HG03521 (cell line): ENCODE data around the gene SYNPR.
"Not testable (repeated sequence)": the region's sequence is repeated elsewhere in the genome, so short reads cannot be mapped to it uniquely, and the experiment has no call there.

ENCODE experiments used
- ATAC-seq: cut with Tn5 transposase; IDR thresholded peaks from one replicate; pipeline ENCODE4 v1.9.1; 2021; ENCODE audit warnings: mild to moderate bottlenecking, moderate library complexity; ENCODE audit not compliant: unreplicated experiment

Gene SYNPR

GRCh38 chr3:63607716-63608115 is 329.6 kb downstream of the SYNPR start:
- ATAC-seq = no peak

GRCh38 chr3:63609408-63609807 is 331.3 kb downstream of the SYNPR start:
- no peak for ATAC-seq

- ATAC-seq = no peak
Observed at GRCh38 chr3:63609834-63610233, 331.7 kb downstream of the SYNPR start.

GRCh38 chr3:63611382-63611781 is 333.3 kb downstream of the SYNPR start:
- ATAC-seq = no peak

- ATAC-seq = no peak
Observed at GRCh38 chr3:63613561-63613960, 335.5 kb downstream of the SYNPR start.

- no peak for ATAC-seq
Observed at GRCh38 chr3:63617391-63617790, 339.3 kb downstream of the SYNPR start.

GRCh38 chr3:63624941-63625560 is 346.9 kb downstream of the SYNPR start:
- no peak for ATAC-seq

- ATAC-seq = no peak
Observed at GRCh38 chr3:63631670-63632069, 353.6 kb downstream of the SYNPR start.

GRCh38 chr3:63635186-63635585 is 357.1 kb downstream of the SYNPR start:
- ATAC-seq = no peak

- no peak for ATAC-seq
Observed at GRCh38 chr3:63639806-63640205, 361.7 kb downstream of the SYNPR start.

- ATAC-seq = no peak
Observed at GRCh38 chr3:63642488-63642887, 364.4 kb downstream of the SYNPR start.

- ATAC-seq = no peak
Observed at GRCh38 chr3:63644212-63644797, 366.2 kb downstream of the SYNPR start.

GRCh38 chr3:63644928-63645781 is 367.0 kb downstream of the SYNPR start:
- ATAC-seq = not testable (repeated sequence)

- ATAC-seq = no peak
Observed at GRCh38 chr3:63652066-63652725, 374.1 kb downstream of the SYNPR start, which contains the start of gene SNTN. Gene SNTN (plus strand): TSS chr3:63652675. CDS start chr3:63652688, 13 bp downstream.

- no peak for ATAC-seq
Observed at GRCh38 chr3:63654211-63654610, 376.1 kb downstream of the SYNPR start.

- no peak for ATAC-seq
Observed at GRCh38 chr3:63654931-63655330, 376.8 kb downstream of the SYNPR start.

- ATAC-seq = no peak
Observed at GRCh38 chr3:63655519-63655918, 377.4 kb downstream of the SYNPR start.

- ATAC-seq = no peak
Observed at GRCh38 chr3:63656786-63657185, 378.7 kb downstream of the SYNPR start.

GRCh38 chr3:63661242-63661641 is 383.1 kb downstream of the SYNPR start:
- no peak for ATAC-seq

- ATAC-seq = no peak
Observed at GRCh38 chr3:63662011-63662410, 383.9 kb downstream of the SYNPR start.

GRCh38 chr3:63662500-63662899 is 384.4 kb downstream of the SYNPR start:
- no peak for ATAC-seq
